ENCODE results near the gene RNH1. TPM values are rescaled to one million over a fixed set of nuclear protein-coding genes. Genes with fewer than 3 reads are reported as not detected.

Gene RNH1
- total RNA-seq, 2 experiments from 2014 or later: 109 to 117 TPM

GRCh38 chr11:487571-488021 is 19.4 kb downstream of the RNH1 start:
- no peak overlapping the region for H3K4me3 Mint-ChIP-seq
- POLR2A ChIA-PET: no interaction called here

GRCh38 chr11:486189-486588 is 20.9 kb downstream of the RNH1 start:
- H3K9me3 Mint-ChIP-seq: no peaks in the 10 kb centered on the region
- H3K36me3 Mint-ChIP-seq (ENCODE audit: low read depth): no peaks in the 10 kb centered on the region
- POLR2A ChIA-PET: no interaction called here
- no peaks in the 10 kb centered on the region for H3K27me3 Mint-ChIP-seq
- H3K27ac Mint-ChIP-seq: no peak overlapping the region
- CTCF ChIA-PET: no interaction called here
- H3K4me1 Mint-ChIP-seq: no peaks in the 10 kb centered on the region
- no peak for DNase-seq
- H3K4me3 Mint-ChIP-seq: no peak overlapping the region

More at GRCh38 chr11:487571-488021, 19.4 kb downstream of the RNH1 start:
- Mint-ChIP-seq H3K4me1 (no peaks in the 10 kb centered on the region), H3K27ac (no peak overlapping the region), H3K9me3 (no peaks in the 10 kb centered on the region), H3K36me3 (ENCODE audit: low read depth) (no peaks in the 10 kb centered on the region), H3K27me3 (no peaks in the 10 kb centered on the region)
- no peak for DNase-seq
- CTCF ChIA-PET: no interaction called here

- H3K36me3 Mint-ChIP-seq (ENCODE audit: low read depth): no peaks in the 10 kb centered on the region
- ChIA-PET POLR2A (no interaction called here), CTCF (no interaction called here)
- no peak overlapping the region for H3K4me3 Mint-ChIP-seq
- no peaks in the 10 kb centered on the region for H3K27me3 Mint-ChIP-seq
- DNase-seq: no peak
- no peaks in the 10 kb centered on the region for H3K4me1 Mint-ChIP-seq
- H3K9me3 Mint-ChIP-seq: no peaks in the 10 kb centered on the region
- H3K27ac Mint-ChIP-seq: no peak overlapping the region
Measured at GRCh38 chr11:484616-485015, 22.4 kb downstream of the RNH1 start.

GRCh38 chr11:479311-479710 is 27.7 kb downstream of the RNH1 start:
- no peak for DNase-seq
- Mint-ChIP-seq H3K27me3 (no peaks in the 10 kb centered on the region), H3K27ac (no peak overlapping the region), H3K9me3 (no peaks in the 10 kb centered on the region), H3K36me3 (ENCODE audit: low read depth) (no peaks in the 10 kb centered on the region), H3K4me3 (no peak overlapping the region), H3K4me1 (no peaks in the 10 kb centered on the region)
- ChIA-PET CTCF (no interaction called here), POLR2A (no interaction called here)

GRCh38 chr11:477052-477715 is 29.9 kb downstream of the RNH1 start:
- Mint-ChIP-seq H3K4me1 (no peaks in the 10 kb centered on the region), H3K27me3 (no peaks in the 10 kb centered on the region), H3K9me3 (no peaks in the 10 kb centered on the region), H3K27ac (no peak overlapping the region), H3K4me3 (no peak overlapping the region), H3K36me3 (ENCODE audit: low read depth) (no peaks in the 10 kb centered on the region)
- ChIA-PET POLR2A (no interaction called here), CTCF (no interaction called here)
- no peak for DNase-seq

- ChIA-PET CTCF (interaction anchor here (0.5 kb wide), 1 partner anchor 341 kb away, joined by 3 read pairs; no protein-coding TSS in a partner anchor), POLR2A (no interaction called here)
- no peak for DNase-seq
- H3K4me1 Mint-ChIP-seq: no peaks in the 10 kb centered on the region
- no peaks in the 10 kb centered on the region for H3K9me3 Mint-ChIP-seq
- H3K27me3 Mint-ChIP-seq: no peaks in the 10 kb centered on the region
- H3K4me3 Mint-ChIP-seq: no peak overlapping the region
- H3K27ac Mint-ChIP-seq: no peak overlapping the region
- H3K36me3 Mint-ChIP-seq (ENCODE audit: low read depth): no peaks in the 10 kb centered on the region
Measured at GRCh38 chr11:476416-476815, 30.6 kb downstream of the RNH1 start.

GRCh38 chr11:475941-476340 is 31.1 kb downstream of the RNH1 start:
- ChIA-PET CTCF (interaction anchor here (0.5 kb wide), 1 partner anchor 341 kb away, joined by 3 read pairs; no protein-coding TSS in a partner anchor), POLR2A (no interaction called here)
- no peaks in the 10 kb centered on the region for H3K4me1 Mint-ChIP-seq
- no peak overlapping the region for H3K27ac Mint-ChIP-seq
- H3K36me3 Mint-ChIP-seq (ENCODE audit: low read depth): no peaks in the 10 kb centered on the region
- H3K9me3 Mint-ChIP-seq: no peaks in the 10 kb centered on the region
- no peak for DNase-seq
- H3K27me3 Mint-ChIP-seq: no peaks in the 10 kb centered on the region
- no peak overlapping the region for H3K4me3 Mint-ChIP-seq

- CTCF ChIA-PET: no interaction called here
- H3K27me3 Mint-ChIP-seq: no peaks in the 10 kb centered on the region
- no peak overlapping the region for H3K27ac Mint-ChIP-seq
- POLR2A ChIA-PET: no interaction called here
- no peak for DNase-seq
- no peak overlapping the region for H3K4me3 Mint-ChIP-seq
- no peaks in the 10 kb centered on the region for H3K36me3 Mint-ChIP-seq (ENCODE audit: low read depth)
- H3K4me1 Mint-ChIP-seq: no peaks in the 10 kb centered on the region
- H3K9me3 Mint-ChIP-seq: no peaks in the 10 kb centered on the region
Measured at GRCh38 chr11:474914-475506, 32.0 kb downstream of the RNH1 start.

GRCh38 chr11:473962-474785 is 32.9 kb downstream of the RNH1 start:
- POLR2A ChIA-PET: no interaction called here
- CTCF ChIA-PET: no interaction called here
- Mint-ChIP-seq H3K36me3 (ENCODE audit: low read depth) (no peaks in the 10 kb centered on the region), H3K4me3 (no peak overlapping the region), H3K4me1 (no peaks in the 10 kb centered on the region), H3K9me3 (no peaks in the 10 kb centered on the region), H3K27ac (no peak overlapping the region), H3K27me3 (no peaks in the 10 kb centered on the region)
- DNase-seq: no peak

- H3K27ac Mint-ChIP-seq: no peak overlapping the region
- no peaks in the 10 kb centered on the region for H3K9me3 Mint-ChIP-seq
- H3K4me1 Mint-ChIP-seq: no peaks in the 10 kb centered on the region
- ChIA-PET POLR2A (interaction anchor here (1.5 kb wide), 1 partner anchor 23 kb away, joined by 3 read pairs; no protein-coding TSS in a partner anchor), CTCF (no interaction called here)
- DNase-seq: no peak
- H3K4me3 Mint-ChIP-seq: no peak overlapping the region
- H3K27me3 Mint-ChIP-seq: no peaks in the 10 kb centered on the region
- no peaks in the 10 kb centered on the region for H3K36me3 Mint-ChIP-seq (ENCODE audit: low read depth)
Measured at GRCh38 chr11:473415-473814, 33.6 kb downstream of the RNH1 start.

- POLR2A ChIA-PET: interaction anchor here (1.5 kb wide), 1 partner anchor 22 kb away, joined by 3 read pairs; no protein-coding TSS in a partner anchor
Measured at GRCh38 chr11:472816-473215, 34.2 kb downstream of the RNH1 start.

GRCh38 chr11:472272-472671 is 34.8 kb downstream of the RNH1 start:
- Mint-ChIP-seq H3K4me3 (no peak overlapping the region), H3K9me3 (no peaks in the 10 kb centered on the region), H3K36me3 (ENCODE audit: low read depth) (no peaks in the 10 kb centered on the region), H3K27me3 (no peaks in the 10 kb centered on the region), H3K4me1 (no peaks in the 10 kb centered on the region), H3K27ac (no peak overlapping the region)
- DNase-seq: no peak
- POLR2A ChIA-PET: interaction anchor here (1.5 kb wide), 1 partner anchor 21 kb away, joined by 3 read pairs; no protein-coding TSS in a partner anchor
- CTCF ChIA-PET: no interaction called here

More at GRCh38 chr11:472816-473215, 34.2 kb downstream of the RNH1 start:
- Mint-ChIP-seq H3K9me3 (no peaks in the 10 kb centered on the region), H3K4me3 (no peak overlapping the region), H3K4me1 (no peaks in the 10 kb centered on the region), H3K27me3 (no peaks in the 10 kb centered on the region), H3K27ac (no peak overlapping the region), H3K36me3 (ENCODE audit: low read depth) (no peaks in the 10 kb centered on the region)
- no peak for DNase-seq
- CTCF ChIA-PET: no interaction called here

GRCh38 chr11:471468-472145 is 35.4 kb downstream of the RNH1 start:
- no peaks in the 10 kb centered on the region for H3K9me3 Mint-ChIP-seq
- POLR2A ChIA-PET: no interaction called here
- no peaks in the 10 kb centered on the region for H3K27me3 Mint-ChIP-seq
- H3K27ac Mint-ChIP-seq: no peak overlapping the region
- H3K36me3 Mint-ChIP-seq (ENCODE audit: low read depth): no peaks in the 10 kb centered on the region
- CTCF ChIA-PET: no interaction called here
- no peaks in the 10 kb centered on the region for H3K4me1 Mint-ChIP-seq
- H3K4me3 Mint-ChIP-seq: no peak overlapping the region
- DNase-seq: no peak
